SK-N-MC (cell line): Measurements from ENCODE around the gene USP31.

Experiments
- EZH2 ChIP-seq: fragments of 200-600 bp; sonication (generic); IDR thresholded peaks from one replicate; pipeline ENCODE4 v1.6.1; 2017; ENCODE audit warnings: antibody characterized with exemption
- FOXP2 ChIP-seq: optimal IDR thresholded peaks from 2 replicates; pipeline ENCODE3; 2011; ENCODE audit warnings: mild to moderate bottlenecking, moderate library complexity; ENCODE audit not compliant: insufficient read depth; ENCODE audit errors: extremely low read length, control extremely low read depth
- POLR2AphosphoS5 ChIP-seq: IDR thresholded peaks from 2 replicates; pipeline ENCODE4 v1.6.1; 2012; ENCODE audit warnings: mild to moderate bottlenecking, low read depth, low read length, borderline replicate concordance

DNA sequence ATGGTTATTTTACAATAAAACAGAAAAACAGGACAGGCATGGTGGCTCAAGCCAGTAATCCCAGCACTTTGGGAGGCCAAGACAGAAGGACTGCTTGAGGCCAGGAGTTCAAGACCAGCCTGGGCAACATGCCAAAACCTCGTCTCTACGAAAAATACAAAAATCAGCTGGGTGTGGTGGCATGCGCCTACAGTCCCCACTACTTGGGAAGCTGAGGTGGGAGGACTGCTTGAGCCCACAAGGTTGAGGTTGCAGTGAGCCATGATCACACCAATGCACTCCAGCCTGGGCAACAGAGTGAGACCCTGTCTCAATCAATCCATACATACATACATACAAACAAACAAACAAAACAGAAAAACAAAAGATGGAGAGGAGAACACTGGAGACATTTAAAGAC lies 45.6 kb downstream of the USP31 start:
- TF ChIP-seq EZH2 (no peak), POLR2AphosphoS5 (no peak), FOXP2 (no peak)
